NCI-H187 (cell line): ENCODE data around the gene AQP1.

ENCODE experiments used
- DNase-seq, 2 experiments: peaks; one replicate each; lab custom pipeline; 2025; lab: John Stamatoyannopoulos, UW

AQP1 gene

DNA sequence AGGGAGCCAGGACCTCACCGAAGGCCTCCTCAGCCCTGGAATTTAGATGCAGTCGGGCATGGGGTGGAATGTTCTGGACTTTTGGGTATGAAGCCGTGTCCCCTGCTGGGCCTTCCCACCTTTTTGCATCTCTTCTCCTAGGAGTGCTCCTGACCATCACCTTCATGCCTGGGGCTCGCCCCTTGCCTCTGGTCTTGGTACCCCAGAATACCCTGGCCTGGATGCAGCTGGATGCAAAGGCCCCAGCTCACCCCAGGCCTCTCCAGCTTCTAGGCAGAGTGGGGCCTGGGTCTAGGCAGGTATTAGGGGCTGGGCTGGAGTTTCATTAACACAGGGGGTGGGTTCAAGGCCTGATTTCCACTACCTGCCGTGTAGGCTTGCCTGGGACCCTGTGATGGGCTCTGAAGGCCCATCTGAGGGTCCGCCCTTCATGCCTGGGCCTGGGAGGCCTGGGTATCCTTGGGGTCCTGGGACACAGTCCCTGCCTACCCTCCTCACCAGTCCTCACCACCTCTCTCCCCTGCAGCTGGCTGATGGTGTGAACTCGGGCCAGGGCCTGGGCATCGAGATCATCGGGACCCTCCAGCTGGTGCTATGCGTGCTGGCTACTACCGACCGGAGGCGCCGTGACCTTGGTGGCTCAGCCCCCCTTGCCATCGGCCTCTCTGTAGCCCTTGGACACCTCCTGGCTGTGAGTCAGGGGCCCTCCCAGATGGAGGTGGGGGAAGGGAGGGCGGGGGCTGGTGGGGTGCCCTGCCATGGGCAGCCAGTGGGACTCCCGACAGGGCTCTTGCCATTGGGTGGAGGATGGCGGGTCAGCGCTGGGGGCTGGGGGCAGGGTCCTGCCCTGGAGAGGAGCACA lies 10.1 kb downstream of the AQP1 start:
- no peak for DNase-seq

GRCh38 chr7:30922596-30922995 lies 10.9 kb downstream of the AQP1 start:
- DNase-seq: no peak

DNA sequence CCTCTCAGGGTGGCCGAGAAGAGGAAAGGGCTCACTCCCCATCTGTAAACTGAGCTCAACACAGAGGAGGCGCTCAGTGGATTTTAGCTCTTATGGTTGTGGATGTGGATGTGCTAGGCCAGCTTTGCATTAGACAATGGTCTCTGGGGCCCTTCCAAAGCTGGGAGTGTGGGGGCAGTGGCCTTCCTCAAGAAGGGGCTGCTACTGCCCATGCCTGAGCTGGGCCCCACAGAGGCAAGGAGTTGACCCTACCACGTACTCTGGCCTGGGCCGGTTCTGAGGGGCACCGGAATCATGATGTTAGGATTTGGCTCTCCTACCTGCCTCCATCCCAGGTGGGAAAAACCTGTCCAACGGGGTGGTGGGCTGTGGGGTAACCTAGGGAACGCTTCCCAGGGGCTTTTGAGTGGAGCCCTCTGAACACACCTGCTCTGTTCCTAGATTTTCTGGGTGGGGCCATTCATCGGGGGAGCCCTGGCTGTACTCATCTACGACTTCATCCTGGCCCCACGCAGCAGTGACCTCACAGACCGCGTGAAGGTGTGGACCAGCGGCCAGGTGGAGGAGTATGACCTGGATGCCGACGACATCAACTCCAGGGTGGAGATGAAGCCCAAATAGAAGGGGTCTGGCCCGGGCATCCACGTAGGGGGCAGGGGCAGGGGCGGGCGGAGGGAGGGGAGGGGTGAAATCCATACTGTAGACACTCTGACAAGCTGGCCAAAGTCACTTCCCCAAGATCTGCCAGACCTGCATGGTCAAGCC lies 11.5 kb downstream of the AQP1 start:
- DNase-seq: no peak

DNA sequence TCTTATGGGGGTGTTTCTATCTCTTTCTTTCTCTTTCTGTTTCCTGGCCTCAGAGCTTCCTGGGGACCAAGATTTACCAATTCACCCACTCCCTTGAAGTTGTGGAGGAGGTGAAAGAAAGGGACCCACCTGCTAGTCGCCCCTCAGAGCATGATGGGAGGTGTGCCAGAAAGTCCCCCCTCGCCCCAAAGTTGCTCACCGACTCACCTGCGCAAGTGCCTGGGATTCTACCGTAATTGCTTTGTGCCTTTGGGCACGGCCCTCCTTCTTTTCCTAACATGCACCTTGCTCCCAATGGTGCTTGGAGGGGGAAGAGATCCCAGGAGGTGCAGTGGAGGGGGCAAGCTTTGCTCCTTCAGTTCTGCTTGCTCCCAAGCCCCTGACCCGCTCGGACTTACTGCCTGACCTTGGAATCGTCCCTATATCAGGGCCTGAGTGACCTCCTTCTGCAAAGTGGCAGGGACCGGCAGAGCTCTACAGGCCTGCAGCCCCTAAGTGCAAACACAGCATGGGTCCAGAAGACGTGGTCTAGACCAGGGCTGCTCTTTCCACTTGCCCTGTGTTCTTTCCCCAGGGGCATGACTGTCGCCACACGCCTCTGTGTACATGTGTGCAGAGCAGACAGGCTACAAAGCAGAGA lies 12.2 kb downstream of the AQP1 start:
- DNase-seq: no peak

DNA sequence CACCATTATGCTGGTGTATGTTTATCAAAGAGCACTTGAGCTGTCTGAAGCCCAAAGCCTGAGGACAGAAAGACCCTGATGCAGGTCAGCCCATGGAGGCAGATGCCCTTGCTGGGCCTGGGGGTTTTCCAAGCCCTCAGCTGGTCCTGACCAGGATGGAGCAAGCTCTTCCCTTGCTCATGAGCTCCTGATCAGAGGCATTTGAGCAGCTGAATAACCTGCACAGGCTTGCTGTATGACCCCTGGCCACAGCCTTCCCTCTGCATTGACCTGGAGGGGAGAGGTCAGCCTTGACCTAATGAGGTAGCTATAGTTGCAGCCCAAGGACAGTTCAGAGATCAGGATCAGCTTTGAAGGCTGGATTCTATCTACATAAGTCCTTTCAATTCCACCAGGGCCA lies 13.0 kb downstream of the AQP1 start:
- no peak for DNase-seq

GRCh38 chr7:30925117-30925516 lies 13.5 kb downstream of the AQP1 start:
- no peak for DNase-seq

GRCh38 chr7:30925913-30926312 lies 14.3 kb downstream of the AQP1 start:
- no peak for DNase-seq

- DNase-seq: no peak
Observed at GRCh38 chr7:30926313-30926712, 14.7 kb downstream of the AQP1 start.

DNA sequence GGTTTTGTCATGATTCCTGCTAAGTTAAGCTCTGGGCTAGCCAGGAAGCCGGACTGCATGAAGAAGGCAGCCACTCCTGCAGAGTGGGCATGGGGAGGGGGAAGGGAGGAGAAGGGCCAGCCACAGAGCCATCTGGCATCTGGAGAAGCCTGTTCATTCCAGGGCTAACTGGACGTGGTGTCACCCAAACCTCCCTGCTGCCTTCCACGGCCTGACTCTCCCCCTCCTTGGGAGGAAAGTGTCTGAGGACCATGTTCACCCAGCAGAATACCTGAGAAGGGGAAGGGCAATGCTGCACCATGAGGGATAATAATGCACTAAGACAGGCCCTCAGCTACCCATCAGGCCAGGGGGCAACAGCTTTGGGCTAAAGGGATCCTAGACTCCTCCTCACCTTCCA lies 15.4 kb downstream of the AQP1 start:
- DNase-seq: no peak

DNA sequence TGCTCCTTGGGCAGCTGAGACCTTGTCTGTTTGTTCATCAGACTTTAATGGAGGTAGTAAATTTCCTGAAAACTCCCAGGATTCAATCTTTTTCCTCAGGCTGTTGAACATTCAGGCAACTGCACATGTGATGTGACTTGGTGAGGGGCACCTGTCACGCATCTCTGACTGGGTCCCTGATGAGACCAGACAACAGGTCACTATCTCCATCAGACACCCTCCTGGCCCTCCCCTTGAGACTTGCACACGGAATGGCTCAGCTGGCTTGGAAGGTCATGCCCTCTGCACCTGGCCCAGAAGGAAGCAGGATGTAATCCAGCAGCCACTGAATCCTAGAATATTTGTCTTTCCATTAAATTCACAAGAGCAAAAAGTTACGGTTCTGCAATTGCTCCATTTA lies 15.9 kb downstream of the AQP1 start:
- no peak for DNase-seq

DNA sequence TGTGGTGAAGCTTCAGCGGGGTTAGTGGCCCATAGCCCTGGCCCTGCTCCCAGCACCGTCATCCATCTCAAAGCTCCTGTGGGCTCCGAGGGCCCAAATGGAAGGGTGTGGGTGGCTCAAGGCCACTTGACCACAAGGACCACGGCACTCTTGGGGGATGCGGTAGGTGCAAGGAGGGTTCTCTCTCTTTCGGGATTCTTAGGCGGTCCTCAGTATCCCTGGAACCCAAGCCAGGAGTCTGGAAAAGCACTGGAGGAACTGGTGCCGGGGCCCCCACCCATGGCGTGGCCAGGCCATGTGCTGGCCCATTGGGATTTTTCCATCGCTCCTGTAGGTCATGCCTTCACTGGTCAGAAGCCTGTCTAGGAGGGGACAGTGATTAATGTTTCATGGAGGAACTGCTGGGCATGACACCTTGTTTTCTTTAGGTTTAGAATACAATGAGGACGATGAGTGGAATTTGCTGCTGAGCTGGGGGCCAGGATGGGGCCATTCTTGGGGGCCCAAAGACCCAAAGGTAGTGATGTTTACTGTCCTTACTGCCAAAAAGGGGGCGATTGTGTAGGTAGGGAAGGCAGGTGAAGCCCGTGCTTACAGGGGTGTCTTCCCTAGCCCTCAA lies 16.7 kb downstream of the AQP1 start:
- no peak for DNase-seq

GRCh38 chr7:30929686-30930085 lies 18.0 kb downstream of the AQP1 start:
- no peak for DNase-seq

DNA sequence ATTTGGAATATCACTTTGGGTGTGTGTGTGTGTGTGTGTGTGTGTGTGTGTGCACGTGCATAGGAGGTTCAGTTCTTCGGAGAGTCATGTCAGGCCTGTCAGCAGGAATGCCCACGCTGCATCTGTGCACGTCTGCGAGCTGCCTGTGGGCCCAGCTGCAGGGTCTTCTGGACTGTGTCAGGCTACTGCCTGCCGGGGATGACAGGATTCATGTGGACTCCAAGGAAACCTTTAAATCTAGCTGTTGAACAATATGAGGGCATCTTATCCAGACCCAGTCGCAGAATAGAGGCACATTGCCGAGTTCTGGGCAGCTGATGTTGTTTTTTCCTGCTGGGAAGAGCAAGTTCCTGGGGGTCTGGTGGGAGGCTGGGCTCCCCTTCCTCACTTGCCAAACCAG lies 19.0 kb downstream of the AQP1 start:
- no peak for DNase-seq

DNA sequence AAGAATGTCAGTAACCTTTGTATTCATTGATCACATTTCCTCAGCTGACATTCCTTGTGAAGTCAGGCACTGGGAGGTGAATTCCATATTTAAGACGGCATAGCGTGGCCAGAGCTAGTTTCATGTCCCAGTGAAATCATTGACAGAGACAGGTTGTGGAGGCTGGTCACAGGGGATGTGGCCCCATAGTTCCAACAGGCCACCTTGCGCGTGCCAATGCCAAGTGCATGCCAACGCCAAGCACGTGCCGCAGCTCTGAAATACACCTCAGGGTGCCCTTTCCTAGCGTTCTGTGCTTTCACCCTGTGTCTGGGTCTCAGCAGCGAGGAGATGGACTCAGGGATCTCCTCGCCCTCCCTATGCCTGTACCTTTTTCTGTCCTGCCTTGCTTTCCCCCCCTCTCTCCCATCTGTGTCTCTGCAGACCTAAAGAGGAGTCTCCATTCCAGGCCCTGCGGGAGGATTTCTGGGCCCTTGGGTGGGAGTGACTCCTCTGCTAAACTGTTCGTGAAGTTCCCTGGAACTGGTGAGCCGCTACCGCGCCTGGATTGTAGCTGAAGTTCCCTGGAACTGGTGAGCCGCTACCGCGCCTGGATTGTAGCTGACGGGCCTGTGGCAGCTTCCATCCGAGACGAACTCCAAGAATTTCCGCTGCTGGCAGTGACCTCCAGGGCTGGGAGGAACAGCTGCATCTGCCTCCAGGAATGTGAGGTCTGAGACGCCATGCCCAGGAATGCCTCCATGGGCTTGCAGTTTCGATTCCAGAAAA lies 19.7 kb downstream of the AQP1 start:
- DNase-seq: no peak

DNA sequence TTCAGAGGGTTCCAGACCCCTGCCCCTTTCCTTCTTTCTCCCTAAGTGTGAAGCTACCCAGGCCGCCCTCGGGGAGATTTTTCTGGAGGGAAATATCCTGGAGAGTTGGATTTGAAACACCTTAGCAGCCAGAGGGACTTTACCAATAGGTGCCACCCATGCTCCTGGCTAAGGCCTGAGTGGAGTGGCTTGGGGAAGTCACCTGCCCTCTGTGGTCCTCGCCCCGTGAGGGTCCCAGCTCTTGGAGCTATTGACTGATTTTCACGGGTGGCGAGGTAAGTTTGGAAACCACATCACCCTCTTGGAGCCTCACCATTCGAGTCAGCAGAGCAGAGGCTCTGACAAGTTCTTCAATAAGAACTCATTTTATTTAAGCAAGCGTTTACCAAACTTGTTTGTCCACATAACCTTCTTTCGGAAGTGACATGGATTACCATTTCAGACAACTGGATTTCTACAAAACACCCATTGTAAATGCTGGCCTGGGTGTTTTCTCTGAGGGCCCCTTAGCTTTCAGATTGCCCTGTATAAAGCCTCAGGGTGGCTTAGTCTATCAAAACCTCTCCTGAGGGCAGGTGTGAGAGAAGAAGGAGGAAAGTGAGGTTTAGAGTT lies 20.4 kb downstream of the AQP1 start:
- no peak for DNase-seq

- no peak for DNase-seq
Observed at GRCh38 chr7:30932562-30932961, 20.9 kb downstream of the AQP1 start.

GRCh38 chr7:30933124-30933974 lies 21.7 kb downstream of the AQP1 start:
- no peak for DNase-seq

DNA sequence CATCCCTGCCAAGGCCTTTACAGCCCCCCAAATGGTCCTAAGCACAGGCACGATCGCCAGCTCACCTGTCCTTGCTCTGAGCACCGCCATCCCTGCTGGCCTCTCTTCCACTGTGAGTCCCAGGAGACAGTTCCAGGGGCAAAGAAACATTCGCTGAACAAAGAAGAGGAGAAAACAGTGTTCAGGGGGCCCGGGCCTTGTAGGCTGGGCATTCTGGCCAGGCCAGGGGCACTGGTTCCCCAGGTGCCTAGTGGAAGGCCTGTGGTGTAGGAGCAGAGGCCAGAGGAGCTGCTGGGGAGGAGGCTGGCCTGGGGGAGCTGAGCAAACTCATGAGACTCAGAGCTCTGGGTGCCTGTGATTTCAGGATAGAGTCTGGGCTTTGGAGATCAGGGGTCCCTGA lies 22.6 kb downstream of the AQP1 start:
- DNase-seq: no peak

- DNase-seq: no peak
Observed at GRCh38 chr7:30934732-30935568, 23.3 kb downstream of the AQP1 start.

- no peak for DNase-seq
Observed at GRCh38 chr7:30935569-30935877, 23.9 kb downstream of the AQP1 start.
